HCT116 (cell line): ENCODE results near the gene RREB1. TPM values are rescaled to one million over a fixed set of nuclear protein-coding genes. Genes with fewer than 3 reads are reported as not detected.

Experiments used
- ATAC-seq: fragments of 200-7000 bp; cut with Tn5 transposase; 2 replicates; pipeline ENCODE4 v1.9.1; 2020; ENCODE audit warnings: mild to moderate bottlenecking, moderate library complexity
- BruUV-seq: library from RNA; stranded (reverse); fragments of 400-500 nt; replicated peaks from 2 replicates; lab custom pipeline; 2021; lab: Mats Ljungman, UMichigan
- CTCF ChIA-PET: fragments of 300-600 bp; sonication (Branson Sonifier 250); formaldehyde crosslinking; loops from one replicate; lab custom pipeline; 2021; ENCODE audit warnings: antibody characterized with exemption; lab: Charles Lee
- POLR2A ChIA-PET: fragments of 300-600, 350-600 bp; sonication (Branson Sonifier 250); formaldehyde crosslinking; loops from one replicate; lab custom pipeline; 2021; ENCODE audit warnings: antibody characterized with exemption; lab: Charles Lee
- RAD21 ChIA-PET, 2 experiments: fragments of 300-600 bp; sonication (Branson Sonifier 250); formaldehyde crosslinking; loops; one replicate each; lab custom pipeline; 2023; ENCODE audit warnings: low total read pairs in 2 of 2; ENCODE audit not compliant: uncharacterized antibody in 2 of 2, unreplicated experiment in 2 of 2, low non-redundant PET in 1 of 2; lab: Charles Lee
- DNase-seq: peaks from one replicate; pipeline ENCODE4 v3.0.0-alpha.2; 2010; ENCODE audit warnings: low read depth, low spot score
- H2AFZ ChIP-seq: fragments of 200-600 bp; shearing (Covaris generic), sonication (generic); 2 replicates; pipeline ENCODE4 v1.6.1; 2017; ENCODE audit warnings: low read depth, mixed run types, mixed read lengths, antibody characterized with exemption, low read length; ENCODE audit not compliant: poor library complexity, severe bottlenecking
- H3K27ac ChIP-seq: 2 replicates; pipeline ENCODE4 v1.5.1; 2012; ENCODE audit warnings: low read depth, low read length
- H3K27me3 ChIP-seq: fragments of 200-600 bp; sonication (generic); 2 replicates; pipeline ENCODE4 v1.6.1; 2016; ENCODE audit warnings: mixed run types, low read length, mixed read lengths; ENCODE audit not compliant: insufficient read depth
- H3K36me3 ChIP-seq, 2 experiments: fragments of 200-500 bp in 1 of 2; fragments of 200-600 bp in 1 of 2; sonication (Bioruptor generic) in 1 of 2; sonication (generic) in 1 of 2; 2 replicates each; pipeline versions ENCODE4 v1.5.1 to v1.6.1; 2014 to 2016; ENCODE audit warnings: low read length in 2 of 2, inconsistent platforms in 1 of 2, mixed read lengths in 1 of 2, mixed run types in 1 of 2; ENCODE audit not compliant: insufficient read depth in 2 of 2, control insufficient read depth in 1 of 2
- H3K4me1 ChIP-seq, 2 experiments: fragments of 200-600 bp in 1 of 2; sonication (generic) in 1 of 2; 2 replicates each; pipeline versions ENCODE4 v1.5.1 to v1.6.1; 2012 to 2017; ENCODE audit warnings: low read length in 2 of 2, inconsistent platforms in 1 of 2, mild to moderate bottlenecking in 1 of 2, mixed read lengths in 1 of 2, mixed run types in 1 of 2, moderate library complexity in 1 of 2; ENCODE audit not compliant: insufficient read depth in 2 of 2, control insufficient read depth in 1 of 2
- H3K4me2 ChIP-seq: fragments of 200-600 bp; sonication (generic); 2 replicates; pipeline ENCODE4 v1.6.1; 2017; ENCODE audit warnings: mixed run types, low read length, mixed read lengths
- H3K4me3 ChIP-seq, 2 experiments: fragments of 200-600 bp in 1 of 2; sonication (generic) in 1 of 2; replicated peaks in 1 of 2; 2 replicates each; pipeline ENCODE4 v1.5.1; 2011 to 2016; ENCODE audit warnings: low read length in 2 of 2, control low read depth in 1 of 2, low read depth in 1 of 2, mild to moderate bottlenecking in 1 of 2, mixed read lengths in 1 of 2, mixed run types in 1 of 2
- H3K79me2 ChIP-seq: fragments of 200-600 bp; sonication (generic); 2 replicates; pipeline ENCODE4 v1.6.1; 2017; ENCODE audit warnings: mild to moderate bottlenecking, mixed run types, low read length, moderate library complexity, mixed read lengths; ENCODE audit not compliant: insufficient read depth
- H3K9ac ChIP-seq: fragments of 200-600 bp; sonication (generic); 2 replicates; pipeline ENCODE4 v1.6.1; 2016; ENCODE audit warnings: low read length, mixed read lengths
- H3K9me2 ChIP-seq: fragments of 200-600 bp; sonication (generic), shearing (Covaris generic); 2 replicates; pipeline ENCODE4 v1.6.1; 2017; ENCODE audit warnings: mixed run types, mild to moderate bottlenecking, moderate library complexity; ENCODE audit not compliant: insufficient read depth
- H3K9me3 ChIP-seq, 2 experiments: fragments of 200-500 bp in 1 of 2; fragments of 200-600 bp in 1 of 2; sonication (Bioruptor generic) in 1 of 2; sonication (generic) in 1 of 2; 2 replicates each; pipeline ENCODE4 v1.6.1; 2014 to 2017; ENCODE audit warnings: low read length in 2 of 2, mixed read lengths in 2 of 2, inconsistent platforms in 1 of 2, low read depth in 1 of 2, mild to moderate bottlenecking in 1 of 2, mixed run types in 1 of 2, moderate library complexity in 1 of 2; ENCODE audit not compliant: control insufficient read depth in 1 of 2, insufficient read depth in 1 of 2
- H4K20me1 ChIP-seq: fragments of 200-600 bp; sonication (generic), shearing (Covaris generic); 2 replicates; pipeline ENCODE4 v1.6.1; 2017; ENCODE audit warnings: mixed run types, mild to moderate bottlenecking, moderate library complexity; ENCODE audit not compliant: insufficient read depth
- CTCF ChIP-seq, 3 experiments: fragments of 200-600 bp in 1 of 3; sonication (generic) in 1 of 3; IDR thresholded peaks in 2 of 3; conservative IDR thresholded peaks in 1 of 3; 2 replicates each; pipeline ENCODE4 v1.5.1; 2012 to 2017; ENCODE audit warnings: low read depth in 2 of 3, low read length in 2 of 3, antibody characterized with exemption in 1 of 3, borderline replicate concordance in 1 of 3, control low read depth in 1 of 3, mild to moderate bottlenecking in 1 of 3, mixed read lengths in 1 of 3, mixed run types in 1 of 3, moderate library complexity in 1 of 3; ENCODE audit not compliant: insufficient read depth in 1 of 3
- FOSL1 ChIP-seq: IDR thresholded peaks from 2 replicates; pipeline ENCODE4 v1.6.1; 2012; ENCODE audit warnings: low read depth
- JUND ChIP-seq: IDR thresholded peaks from 2 replicates; pipeline ENCODE4 v1.6.1; 2012
- MAX ChIP-seq: IDR thresholded peaks from 2 replicates; pipeline ENCODE4 v1.6.1; 2012
- POLR2A ChIP-seq: IDR thresholded peaks from 2 replicates; pipeline ENCODE4 v1.7.0; 2011; ENCODE audit warnings: borderline replicate concordance; ENCODE audit not compliant: insufficient read depth, insufficient read length; ENCODE audit errors: extremely low read depth
- SP1 ChIP-seq: IDR thresholded peaks from 2 replicates; pipeline ENCODE4 v1.6.1; 2012; ENCODE audit warnings: low read depth
- YY1 ChIP-seq: IDR thresholded peaks from 2 replicates; pipeline ENCODE4 v1.6.1; 2011; ENCODE audit warnings: low read length, low read depth, moderate library complexity, mild to moderate bottlenecking; ENCODE audit not compliant: insufficient replicate concordance; ENCODE audit errors: extremely low read depth
- ZNF274 ChIP-seq: fragments of 200-500 bp; sonication (Bioruptor generic); IDR thresholded peaks from 2 replicates; pipeline ENCODE4 v1.6.1; 2014; ENCODE audit warnings: mild to moderate bottlenecking, low read depth, low read length, inconsistent platforms
- intact Hi-C: fragments of 100-400 bp; cut with micrococcal nuclease; formaldehyde crosslinking; loops from 2 replicates; pipeline ENCODE4 v1.10.0; 2022
- total RNA-seq: library from RNA; stranded (reverse); gene quantifications from one replicate; pipeline ENCODE4 v1.2.1, GENCODE V29; 2021; ENCODE audit not compliant: unreplicated experiment
- TF ChIP-seq, protein P1 (sequence below): IDR thresholded peaks from 2 replicates; pipeline ENCODE4 v1.6.1; 2012; ENCODE audit warnings: low read depth
- TF ChIP-seq, protein P2 (sequence below): IDR thresholded peaks from 2 replicates; pipeline ENCODE4 v1.6.1; 2011; ENCODE audit warnings: mild to moderate bottlenecking, low read length, moderate library complexity; ENCODE audit not compliant: insufficient replicate concordance; ENCODE audit errors: extremely low read depth

Gene RREB1
- total RNA-seq, 1 experiment from 2014 or later = 47.9 TPM

GRCh38 chr6:7241709-7242645 is 134.2 kb downstream of the RREB1 start:
- peak overlapping the region; percentile 2; the same call in 1 of the 2 replicates for H3K9ac ChIP-seq
- no peak for ATAC-seq
- BruUV-seq = no TSS peak
- CTCF ChIA-PET = interaction anchor here (0.9 to 2.8 kb wide), 4 partner anchors 173 to 565 kb away, joined by 3 to 11 read pairs (median 7); no protein-coding TSS in a partner anchor
- POLR2A ChIA-PET = no interaction called here
- H3K27ac ChIP-seq = no peak overlapping the region; the same call in 1 of the 2 replicates
- peaks cover 15% of the 10 kb centered on the region for H3K79me2 ChIP-seq
- no peak for DNase-seq
- no peak overlapping the region for H3K4me3 ChIP-seq
- no peak overlapping the region for H2AFZ ChIP-seq
- H3K36me3 ChIP-seq = peaks cover 3 to 4% of the 10 kb centered on the region in 2 experiments; a peak in 2 of 4 replicates
- H3K9me3 ChIP-seq = no peaks in the 10 kb centered on the region
- H3K4me2 ChIP-seq = peak overlapping the region; percentile 42
- intact Hi-C loops = no loop called here
- H3K4me1 ChIP-seq = peaks cover 43 to 54% of the 10 kb centered on the region in 2 experiments
- TF ChIP-seq CTCF (IDR thresholded peaks at IDR 0.05 in 2 of 3, conservative IDR thresholded peaks at IDR 0.05 in 1 of 3; ENCODE audit: borderline replicate concordance in 1 of 3, insufficient read depth in 1 of 3, low read depth in 2 of 3, low read length in 2 of 3) (no peak), FOSL1 (no peak), YY1 (no peak), MAX (0 out of 2 replicates have a peak, but pooled peaks have one; percentile 18), POLR2A (no peak), JUND (no peak), ZNF274 (no peak), SP1 (peak; percentile 47)
- TF ChIP-seq, protein P1, sequence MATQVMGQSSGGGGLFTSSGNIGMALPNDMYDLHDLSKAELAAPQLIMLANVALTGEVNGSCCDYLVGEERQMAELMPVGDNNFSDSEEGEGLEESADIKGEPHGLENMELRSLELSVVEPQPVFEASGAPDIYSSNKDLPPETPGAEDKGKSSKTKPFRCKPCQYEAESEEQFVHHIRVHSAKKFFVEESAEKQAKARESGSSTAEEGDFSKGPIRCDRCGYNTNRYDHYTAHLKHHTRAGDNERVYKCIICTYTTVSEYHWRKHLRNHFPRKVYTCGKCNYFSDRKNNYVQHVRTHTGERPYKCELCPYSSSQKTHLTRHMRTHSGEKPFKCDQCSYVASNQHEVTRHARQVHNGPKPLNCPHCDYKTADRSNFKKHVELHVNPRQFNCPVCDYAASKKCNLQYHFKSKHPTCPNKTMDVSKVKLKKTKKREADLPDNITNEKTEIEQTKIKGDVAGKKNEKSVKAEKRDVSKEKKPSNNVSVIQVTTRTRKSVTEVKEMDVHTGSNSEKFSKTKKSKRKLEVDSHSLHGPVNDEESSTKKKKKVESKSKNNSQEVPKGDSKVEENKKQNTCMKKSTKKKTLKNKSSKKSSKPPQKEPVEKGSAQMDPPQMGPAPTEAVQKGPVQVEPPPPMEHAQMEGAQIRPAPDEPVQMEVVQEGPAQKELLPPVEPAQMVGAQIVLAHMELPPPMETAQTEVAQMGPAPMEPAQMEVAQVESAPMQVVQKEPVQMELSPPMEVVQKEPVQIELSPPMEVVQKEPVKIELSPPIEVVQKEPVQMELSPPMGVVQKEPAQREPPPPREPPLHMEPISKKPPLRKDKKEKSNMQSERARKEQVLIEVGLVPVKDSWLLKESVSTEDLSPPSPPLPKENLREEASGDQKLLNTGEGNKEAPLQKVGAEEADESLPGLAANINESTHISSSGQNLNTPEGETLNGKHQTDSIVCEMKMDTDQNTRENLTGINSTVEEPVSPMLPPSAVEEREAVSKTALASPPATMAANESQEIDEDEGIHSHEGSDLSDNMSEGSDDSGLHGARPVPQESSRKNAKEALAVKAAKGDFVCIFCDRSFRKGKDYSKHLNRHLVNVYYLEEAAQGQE = no peak
- TF ChIP-seq, protein P2, sequence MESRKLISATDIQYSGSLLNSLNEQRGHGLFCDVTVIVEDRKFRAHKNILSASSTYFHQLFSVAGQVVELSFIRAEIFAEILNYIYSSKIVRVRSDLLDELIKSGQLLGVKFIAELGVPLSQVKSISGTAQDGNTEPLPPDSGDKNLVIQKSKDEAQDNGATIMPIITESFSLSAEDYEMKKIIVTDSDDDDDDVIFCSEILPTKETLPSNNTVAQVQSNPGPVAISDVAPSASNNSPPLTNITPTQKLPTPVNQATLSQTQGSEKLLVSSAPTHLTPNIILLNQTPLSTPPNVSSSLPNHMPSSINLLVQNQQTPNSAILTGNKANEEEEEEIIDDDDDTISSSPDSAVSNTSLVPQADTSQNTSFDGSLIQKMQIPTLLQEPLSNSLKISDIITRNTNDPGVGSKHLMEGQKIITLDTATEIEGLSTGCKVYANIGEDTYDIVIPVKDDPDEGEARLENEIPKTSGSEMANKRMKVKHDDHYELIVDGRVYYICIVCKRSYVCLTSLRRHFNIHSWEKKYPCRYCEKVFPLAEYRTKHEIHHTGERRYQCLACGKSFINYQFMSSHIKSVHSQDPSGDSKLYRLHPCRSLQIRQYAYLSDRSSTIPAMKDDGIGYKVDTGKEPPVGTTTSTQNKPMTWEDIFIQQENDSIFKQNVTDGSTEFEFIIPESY = no peak
- H4K20me1 ChIP-seq = no peaks in the 10 kb centered on the region
- RAD21 ChIA-PET = no interaction called here
- H3K27me3 ChIP-seq = no peaks in the 10 kb centered on the region
- no peaks in the 10 kb centered on the region for H3K9me2 ChIP-seq
